GM21381 (cell line): ENCODE results near the gene PGAP3.

Source experiments
- ATAC-seq: cut with Tn5 transposase; IDR thresholded peaks from one replicate; pipeline ENCODE4 v1.9.1; 2021; ENCODE audit warnings: mild to moderate bottlenecking, moderate library complexity; ENCODE audit not compliant: unreplicated experiment

Gene PGAP3

DNA sequence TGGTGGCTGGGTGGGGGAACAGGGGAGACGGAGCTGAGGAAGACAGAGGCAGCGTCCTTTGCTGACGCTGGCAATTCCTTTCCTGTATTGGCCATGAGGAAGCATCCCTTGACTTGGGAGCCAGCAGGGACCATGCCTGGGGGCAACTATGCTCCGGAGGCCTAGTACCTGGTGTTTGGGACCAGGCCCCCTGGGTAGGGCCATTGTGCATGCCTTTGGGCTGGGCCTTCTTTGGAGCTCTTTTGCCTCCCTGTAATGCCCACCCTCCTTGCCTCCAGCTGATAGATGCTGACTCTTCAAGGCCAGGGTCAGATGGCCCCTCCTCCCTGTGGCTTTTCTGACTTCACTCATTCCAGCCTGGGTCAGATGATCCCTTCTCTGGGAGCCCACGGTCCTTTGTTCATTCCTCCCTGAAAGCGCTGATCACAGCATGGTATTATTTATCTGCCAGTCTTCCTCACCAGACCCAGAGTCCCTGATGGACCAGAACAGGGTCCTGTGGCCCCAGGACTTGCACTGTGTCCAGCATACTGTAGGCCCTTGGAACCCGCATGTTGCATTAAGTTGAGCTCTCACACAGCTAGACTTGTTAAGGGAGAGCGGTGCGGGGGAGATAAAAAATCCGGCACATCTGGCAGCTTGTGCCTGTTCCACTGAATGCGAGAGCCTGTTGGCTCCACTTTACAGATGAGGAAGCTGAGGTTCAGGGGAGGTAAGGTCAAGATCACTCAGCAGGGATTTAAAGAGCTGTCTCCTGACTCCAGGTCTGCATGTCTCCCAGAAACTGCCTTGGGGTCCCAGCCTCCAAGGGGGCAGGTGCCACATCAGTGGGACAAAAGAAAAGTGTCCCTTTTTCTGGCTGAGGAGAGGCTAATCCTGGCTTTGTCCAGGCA is 48.0 kb downstream of the PGAP3 start:
- no peak for ATAC-seq

DNA sequence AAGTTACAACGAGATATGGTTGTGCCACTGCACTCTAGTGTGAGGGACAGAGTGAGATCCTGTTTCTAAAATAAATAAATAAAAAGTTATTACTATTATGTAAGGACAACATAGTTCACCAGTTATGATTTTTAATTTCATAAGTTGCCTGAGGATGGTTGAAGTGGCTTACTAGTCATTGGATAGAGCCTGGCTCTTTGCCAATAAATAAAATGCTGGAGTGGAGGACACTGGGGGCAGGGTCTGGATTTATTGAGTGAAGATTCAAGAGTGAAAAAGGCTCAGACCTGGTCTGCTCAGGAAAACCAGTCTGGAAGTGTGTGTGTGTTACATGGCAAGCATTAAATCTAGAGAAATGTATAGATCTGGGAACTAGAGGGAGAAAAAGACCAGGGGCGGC is 48.8 kb downstream of the PGAP3 start:
- ATAC-seq: no peak

DNA sequence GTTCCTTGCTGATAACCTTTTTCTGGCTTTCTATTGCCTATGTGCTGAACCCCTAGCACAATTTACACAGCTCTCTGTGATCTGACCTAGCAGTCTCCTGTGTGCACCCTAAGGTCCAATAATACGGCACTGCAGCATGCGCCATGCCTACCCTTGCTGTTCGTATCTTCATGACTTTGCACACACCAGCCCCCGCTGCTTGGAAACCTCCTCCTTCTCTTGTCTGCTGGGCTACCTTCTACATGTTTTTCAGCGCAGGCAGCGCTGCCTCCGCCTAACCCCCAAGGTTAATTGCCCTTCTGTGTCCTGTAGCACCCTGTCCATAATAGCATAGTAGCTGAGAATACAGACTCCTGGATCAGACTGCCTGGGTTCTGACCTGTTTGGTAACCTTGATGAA is 49.5 kb downstream of the PGAP3 start:
- no peak for ATAC-seq

DNA sequence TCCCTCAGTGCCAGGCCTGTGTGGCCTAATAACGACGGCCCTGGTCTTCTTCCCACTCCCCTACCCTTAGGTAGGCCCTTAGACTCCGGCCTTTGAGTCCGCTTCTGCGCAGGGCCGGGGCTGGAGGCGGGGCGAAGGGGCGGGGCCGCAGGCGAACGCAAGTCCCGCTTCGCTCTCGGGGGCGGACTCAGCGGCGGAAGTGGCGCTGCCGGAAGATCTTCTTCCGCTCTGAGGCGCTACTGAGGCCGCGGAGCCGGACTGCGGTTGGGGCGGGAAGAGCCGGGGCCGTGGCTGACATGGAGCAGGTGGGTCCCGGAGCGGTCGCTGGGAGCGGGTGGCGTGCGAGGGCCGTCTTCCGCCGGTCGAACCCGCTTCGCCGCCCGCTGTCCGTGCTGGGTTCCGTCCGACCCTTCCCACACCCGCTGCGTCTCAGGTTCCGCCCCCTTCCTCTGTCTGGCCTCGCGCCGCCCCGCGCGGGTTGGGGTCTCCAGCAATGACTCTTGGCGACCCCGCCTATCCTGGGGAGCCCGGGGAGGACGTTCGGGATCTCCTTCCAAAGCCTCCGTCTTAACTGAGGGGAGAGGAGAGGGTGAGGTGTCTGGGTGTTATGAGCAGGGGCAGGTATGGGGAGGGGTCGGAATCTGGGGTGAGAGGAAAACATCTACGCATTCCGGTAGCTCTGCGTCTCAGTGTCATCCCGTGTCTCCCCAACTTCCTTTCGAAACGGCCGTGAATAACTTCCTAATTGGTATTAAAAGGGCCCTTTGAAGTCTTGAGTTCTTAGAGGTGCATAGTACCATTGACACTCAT is 50.7 kb downstream of the PGAP3 start, which contains the start of gene STARD3:
Gene STARD3, plus strand, starts transcription at position 218 of the 810 bp plus-strand sequence. CDS start 16,388 bp downstream, outside the sequence.
- peak; percentile 83 for ATAC-seq

DNA sequence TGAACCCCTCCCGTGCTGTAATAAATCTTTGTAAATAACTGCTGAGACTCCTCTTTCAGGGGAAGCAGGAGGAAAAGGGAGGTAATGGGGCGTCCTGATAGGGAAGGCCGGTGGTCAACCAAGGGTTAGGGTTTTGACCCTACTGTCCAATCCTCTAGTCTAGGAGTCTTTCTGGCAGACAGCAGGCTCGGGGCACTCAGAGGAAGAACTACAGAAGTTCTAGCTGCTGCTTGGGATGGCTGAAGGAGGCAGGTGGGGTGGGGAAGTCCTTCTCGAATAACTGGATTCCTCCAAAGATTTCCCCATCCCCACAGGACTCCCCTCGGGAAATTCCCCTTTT is 51.3 kb downstream of the PGAP3 start:
- no peak for ATAC-seq

DNA sequence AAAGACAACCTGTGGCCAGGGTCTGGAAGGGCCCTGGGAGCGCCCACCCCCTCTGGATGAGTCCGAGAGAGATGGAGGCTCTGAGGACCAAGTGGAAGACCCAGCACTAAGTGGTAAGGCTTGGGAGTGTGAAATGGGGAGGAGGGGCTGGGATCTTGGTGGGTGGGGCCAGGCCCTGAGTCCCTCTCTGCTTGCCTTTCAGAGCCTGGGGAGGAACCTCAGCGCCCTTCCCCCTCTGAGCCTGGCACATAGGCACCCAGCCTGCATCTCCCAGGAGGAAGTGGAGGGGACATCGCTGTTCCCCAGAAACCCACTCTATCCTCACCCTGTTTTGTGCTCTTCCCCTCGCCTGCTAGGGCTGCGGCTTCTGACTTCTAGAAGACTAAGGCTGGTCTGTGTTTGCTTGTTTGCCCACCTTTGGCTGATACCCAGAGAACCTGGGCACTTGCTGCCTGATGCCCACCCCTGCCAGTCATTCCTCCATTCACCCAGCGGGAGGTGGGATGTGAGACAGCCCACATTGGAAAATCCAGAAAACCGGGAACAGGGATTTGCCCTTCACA is 52.2 kb downstream of the PGAP3 start:
- no peak for ATAC-seq

DNA sequence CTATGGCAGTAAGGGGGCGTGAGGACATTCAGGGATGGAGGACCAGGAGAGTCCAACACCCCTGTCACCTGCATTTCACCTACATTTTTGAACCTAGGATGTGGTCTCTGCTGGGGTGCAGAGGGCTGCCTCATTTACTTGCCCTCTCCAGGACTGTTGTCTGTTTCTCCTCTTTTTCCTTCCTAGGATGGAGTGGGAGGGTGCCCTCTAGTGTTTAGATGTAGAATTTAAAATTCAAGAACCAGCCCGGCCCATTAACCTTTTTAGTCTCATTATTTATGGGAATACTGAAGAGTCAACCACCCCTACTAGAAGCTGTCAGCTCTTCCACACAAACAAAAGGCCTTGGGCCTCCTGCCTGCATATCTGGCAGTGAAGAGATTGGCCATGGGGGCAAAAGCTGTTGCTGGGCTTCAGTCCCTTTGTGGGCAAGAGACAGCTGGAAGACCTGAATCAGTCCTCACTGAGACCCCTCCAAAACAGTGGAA is 53.4 kb downstream of the PGAP3 start:
- no peak for ATAC-seq

DNA sequence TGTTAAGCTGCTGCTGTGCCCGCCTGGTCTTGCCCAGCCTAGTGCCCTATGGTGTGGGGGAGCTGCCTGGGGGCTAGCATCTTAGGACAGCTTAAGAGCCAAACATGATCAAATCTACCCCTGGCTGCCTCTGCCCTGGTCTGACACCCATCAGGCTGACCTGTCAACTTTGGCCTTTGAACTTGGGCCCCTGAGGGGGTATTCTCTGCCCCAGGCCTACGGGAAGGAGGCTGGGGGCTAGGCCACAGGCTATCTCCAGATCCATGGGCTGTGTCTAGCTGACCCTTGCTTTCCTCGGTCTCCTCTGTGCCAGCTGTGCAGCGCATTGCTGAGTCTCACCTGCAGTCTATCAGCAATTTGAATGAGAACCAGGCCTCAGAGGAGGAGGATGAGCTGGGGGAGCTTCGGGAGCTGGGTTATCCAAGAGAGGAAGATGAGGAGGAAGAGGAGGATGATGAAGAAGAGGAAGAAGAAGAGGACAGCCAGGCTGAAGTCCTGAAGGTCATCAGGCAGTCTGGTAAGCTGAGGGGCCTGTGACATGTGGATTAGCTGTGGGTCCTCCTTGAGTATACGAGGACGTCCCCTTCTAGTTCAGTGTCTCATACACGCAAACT is 54.2 kb downstream of the PGAP3 start:
- ATAC-seq: no peak

DNA sequence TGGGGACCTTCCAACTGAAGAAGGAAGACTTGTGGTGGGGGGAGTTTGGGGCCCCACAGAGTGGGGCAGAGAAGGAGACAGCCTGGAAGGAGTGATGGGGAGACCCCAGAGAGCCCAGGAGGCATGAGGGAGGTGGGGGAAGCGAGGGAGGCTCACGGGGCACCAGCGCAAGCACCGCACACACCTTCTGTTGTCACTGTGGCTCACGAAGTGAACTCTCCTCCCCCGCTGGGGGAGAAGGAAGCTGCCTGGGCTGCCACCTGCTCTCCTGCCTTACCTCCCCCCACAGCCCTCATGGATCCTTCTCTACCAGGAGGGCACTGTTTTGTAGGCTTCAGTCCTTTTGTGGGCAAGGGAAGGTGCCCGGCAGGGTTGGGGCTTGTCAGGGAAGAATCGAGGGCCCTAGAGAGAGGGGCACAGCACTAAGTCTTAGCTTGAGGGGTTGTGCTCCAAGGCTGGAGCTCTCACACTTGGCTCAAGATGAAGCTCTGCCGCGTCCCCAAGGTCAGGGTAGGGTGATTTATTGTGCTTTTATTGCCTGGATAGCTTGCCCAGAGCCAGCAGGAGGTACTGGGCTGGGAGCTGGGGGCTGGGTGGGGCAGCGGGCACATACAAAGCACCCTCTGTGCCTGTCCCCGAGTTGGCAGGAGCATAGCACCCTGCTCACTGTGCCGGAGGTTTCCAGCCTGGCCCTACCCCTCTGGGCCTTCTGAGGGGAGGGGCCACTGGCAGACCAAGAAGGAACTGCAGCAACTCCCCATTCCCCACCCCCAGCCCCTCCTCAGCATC is 55.5 kb downstream of the PGAP3 start:
- no peak for ATAC-seq

DNA sequence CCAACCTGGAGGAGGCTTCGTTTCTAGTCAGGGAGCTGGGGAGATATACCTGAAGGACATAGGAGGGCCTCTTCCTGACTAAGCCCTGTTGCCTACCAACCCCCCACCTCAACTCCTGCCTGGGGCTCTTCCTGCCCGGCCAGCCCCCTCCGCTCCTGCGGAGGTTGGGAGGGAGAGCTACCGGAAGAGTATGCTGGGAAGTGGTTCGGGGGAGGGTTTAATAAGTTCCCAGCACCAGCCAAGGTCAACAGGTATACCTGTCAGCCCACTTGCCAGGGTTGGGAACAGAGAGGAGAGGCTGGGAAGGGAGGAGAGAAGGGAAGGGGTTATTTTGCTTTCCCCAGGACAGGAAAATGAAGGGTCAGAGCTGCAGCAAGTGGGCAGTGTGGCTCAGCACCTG is 56.5 kb downstream of the PGAP3 start:
- no peak for ATAC-seq

DNA sequence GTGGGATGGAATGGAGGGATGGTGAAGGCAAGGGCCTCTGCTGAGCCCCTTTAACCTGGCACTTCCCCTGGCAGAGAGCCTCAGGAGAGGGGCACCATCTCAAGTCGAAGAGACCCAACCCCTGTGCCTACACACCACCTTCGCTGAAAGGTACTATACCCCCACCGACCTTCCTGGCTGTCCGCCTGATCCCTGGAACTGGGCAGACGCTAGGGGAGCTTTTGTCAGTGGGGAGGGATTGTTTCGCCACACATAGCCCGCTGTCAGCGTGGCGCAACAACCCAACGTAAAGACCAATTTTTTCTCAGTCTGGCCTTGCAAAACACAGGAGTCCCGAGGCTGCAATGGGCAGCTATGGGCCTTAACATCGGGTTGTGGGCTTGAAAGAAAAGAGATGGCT is 58.0 kb downstream of the PGAP3 start:
- no peak for ATAC-seq

DNA sequence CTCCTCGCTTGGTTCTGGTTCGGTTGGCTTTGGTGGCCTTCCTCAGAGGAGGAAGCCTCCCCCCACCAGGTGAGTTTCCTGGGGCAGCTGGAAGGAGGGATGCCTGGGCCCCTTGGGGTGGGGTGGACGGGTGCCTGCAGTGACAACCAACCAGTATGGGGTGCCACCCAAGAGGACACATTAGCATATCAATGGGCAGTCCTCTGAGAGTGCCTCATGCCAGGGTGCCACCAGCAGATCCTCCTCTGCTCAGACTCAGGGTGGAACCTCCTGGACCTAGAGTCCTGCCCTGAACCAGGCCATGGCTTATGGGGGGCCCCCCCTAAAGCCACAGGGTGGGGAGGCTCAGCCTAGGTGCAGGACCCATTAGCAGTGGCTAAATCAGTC is 58.4 kb downstream of the PGAP3 start:
- no peak for ATAC-seq

DNA sequence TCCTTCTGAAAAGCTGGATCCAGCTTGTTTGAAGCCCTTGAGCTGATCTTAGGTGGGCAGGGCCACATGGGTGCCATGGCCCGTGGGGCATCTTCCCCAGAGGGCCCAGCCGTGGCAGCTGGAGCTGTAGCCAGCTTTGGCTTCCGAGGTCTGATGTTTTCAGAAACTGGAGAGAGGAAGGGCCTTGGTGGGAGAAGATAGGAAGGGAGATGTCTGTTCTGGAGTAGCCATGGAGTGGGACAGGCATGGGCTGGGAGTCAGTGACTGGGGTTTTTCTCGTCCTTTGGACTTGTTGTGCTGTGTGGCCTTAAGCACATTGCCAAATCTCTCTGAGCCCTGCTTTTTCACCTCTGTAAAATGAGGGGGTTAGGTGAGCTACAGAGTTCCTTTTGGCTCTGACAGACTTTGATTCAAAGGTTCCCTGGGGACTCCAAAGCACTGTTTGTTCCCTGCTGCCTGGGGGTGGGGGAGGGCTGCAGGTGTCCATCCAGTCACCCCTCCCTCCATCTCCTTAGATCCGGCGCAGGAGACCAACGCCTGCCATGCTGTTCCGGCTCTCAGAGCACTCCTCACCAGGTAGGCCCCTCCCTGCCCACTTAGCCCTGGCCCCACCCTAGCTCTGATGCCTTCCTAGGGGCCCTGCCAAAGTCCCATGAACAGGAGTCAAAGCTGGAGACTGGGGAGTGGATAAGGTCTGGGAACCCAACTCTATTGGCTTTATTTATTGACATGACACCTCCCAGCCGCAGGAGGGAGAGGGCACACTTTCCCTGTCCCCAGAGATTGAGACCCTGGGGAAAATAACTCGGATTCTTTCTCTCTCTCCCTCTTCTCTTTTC is 59.0 kb downstream of the PGAP3 start:
- no peak for ATAC-seq

DNA sequence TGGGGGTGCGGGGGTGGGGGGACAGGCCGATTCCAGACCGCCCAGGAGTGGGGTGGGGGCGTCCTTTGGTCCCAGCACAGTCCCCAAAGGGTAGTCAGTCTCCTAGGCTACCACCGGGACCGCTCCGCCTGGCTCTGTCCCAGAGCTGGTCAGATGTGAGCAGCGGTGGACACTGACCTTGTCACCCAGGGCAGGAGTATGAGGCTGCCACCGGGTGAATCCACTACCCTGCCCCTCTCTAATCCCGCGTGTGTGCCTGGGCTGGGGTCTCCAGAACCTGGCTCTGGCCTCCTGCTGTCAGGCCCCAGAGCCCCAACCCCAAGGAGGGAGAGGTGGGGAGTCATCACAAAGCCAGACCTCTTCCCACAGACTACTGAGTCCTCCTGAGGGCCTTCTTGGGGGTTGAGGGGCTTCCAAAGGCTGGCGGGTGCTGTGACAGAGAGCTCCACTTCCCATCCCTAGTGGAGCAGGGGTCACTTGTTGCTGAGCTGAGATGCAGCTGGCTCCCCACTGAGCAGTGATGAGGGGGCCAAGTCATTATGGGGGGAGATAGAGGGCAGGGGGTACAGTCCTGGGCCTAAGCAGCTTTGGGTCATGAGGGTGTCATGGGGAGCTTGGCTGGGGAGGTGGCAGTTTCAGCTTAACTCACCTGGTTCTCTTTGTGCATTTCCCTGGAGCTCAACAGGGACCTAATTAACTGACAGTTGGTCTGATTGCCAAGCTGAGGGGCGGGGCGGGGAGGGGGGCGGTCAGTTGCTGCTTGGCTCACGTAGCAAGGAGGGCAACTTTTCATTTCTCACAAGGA is 59.9 kb downstream of the PGAP3 start:
- ATAC-seq: no peak

DNA sequence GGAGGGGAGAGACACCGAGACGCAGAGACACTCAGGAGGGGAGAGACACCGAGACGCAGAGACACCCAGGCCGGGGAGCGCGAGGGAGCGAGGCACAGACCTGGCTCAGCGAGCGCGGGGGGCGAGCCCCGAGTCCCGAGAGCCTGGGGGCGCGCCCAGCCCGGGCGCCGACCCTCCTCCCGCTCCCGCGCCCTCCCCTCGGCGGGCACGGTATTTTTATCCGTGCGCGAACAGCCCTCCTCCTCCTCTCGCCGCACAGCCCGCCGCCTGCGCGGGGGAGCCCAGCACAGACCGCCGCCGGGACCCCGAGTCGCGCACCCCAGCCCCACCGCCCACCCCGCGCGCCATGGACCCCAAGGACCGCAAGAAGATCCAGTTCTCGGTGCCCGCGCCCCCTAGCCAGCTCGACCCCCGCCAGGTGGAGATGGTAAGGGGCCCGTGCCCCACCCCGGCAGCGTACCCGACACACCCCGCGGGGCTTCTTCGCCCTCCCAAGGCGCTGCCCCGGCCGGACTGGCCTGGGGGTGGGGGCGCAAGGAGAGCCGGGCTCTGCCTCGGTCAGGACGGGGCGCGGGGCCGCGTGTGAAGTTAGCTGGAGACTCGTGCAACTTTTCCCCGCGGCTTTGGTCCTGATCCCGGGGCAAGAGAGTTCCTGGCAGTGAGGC is 60.7 kb downstream of the PGAP3 start:
- ATAC-seq: no peak

DNA sequence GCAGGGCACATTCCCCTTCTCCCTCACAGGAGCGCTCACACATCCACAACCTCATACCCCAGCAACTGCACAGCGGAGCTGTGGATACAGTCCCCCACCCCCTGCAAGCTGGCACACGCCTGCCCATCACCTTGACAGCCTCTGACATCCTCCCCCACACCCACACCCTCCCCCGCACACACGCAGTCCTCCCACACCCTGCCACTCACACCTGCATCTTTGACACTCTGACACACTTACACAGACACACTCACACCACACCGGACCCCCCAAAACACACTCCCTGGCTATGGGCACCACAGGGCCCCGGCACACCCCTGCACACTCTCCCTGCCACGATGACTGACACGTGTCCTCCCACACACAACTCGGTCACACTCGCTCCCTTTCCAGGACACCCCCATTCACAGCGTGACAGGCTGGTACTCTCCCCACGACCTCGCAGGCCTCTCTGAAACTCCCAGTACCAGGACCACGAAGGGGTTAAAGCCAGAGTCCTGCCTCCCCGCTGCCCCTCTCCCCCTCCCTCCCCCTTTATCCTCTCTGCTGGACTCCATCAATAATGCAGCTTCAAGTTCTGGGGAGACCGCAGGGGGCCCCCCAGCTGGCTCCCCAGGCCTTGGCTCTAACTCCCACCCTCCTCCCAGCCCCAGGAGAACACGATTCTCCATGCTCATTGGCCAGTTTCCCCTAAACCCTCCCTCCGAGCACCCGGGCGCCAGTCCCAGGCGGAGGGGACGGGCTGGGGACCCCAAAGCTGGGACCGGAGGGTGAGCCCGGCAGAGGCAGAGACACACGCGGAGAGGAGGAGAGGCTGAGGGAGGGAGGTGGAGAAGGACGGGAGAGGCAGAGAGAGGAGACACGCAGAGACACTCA is 61.4 kb downstream of the PGAP3 start, which contains the start of gene PPP1R1B:
Gene PPP1R1B, plus strand, starts transcription at position 782 of the 876 bp plus-strand sequence. CDS start 441 bp downstream, outside the sequence.
- no peak for ATAC-seq

DNA sequence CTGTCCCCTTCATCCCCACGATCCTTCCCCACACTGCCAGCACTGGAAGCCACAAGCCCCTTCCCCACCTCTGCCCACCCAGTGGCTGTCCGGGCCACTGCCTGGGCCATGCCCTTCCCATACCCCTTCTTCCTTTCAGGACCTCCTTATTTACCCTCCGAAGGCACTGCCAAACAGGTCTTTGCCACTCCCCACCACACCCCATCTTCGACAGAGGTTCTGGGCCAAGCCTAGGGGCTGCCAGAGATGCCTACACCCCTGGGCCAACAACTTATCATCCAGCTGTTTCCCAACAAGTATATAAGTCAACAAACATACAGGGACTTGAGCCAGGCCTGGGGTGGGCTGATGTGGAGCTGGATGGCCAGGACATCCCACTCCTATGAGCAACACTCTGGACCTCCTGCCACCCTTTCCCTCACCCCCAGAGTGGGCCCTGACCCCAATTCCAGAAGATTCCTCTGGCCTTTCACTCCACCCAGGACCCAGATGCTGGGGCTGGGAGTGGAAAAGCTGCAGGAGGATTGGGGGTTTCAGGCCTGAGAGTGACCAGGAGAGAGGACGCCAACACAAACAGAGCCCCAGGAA is 62.6 kb downstream of the PGAP3 start:
- no peak for ATAC-seq
